Fibroblast of the aortic adventitia (primary cell): ENCODE results near the gene ARL4C. TPM values are rescaled to one million over a fixed set of nuclear protein-coding genes. Genes with fewer than 3 reads are reported as not detected.

Source experiments
- DNase-seq: peaks from one replicate; pipeline ENCODE4 v3.0.0-alpha.2; 2010; ENCODE audit warnings: low read depth
- H3K4me3 ChIP-seq: 2 replicates; pipeline ENCODE4 v1.5.1; 2011; ENCODE audit warnings: low read depth, mild to moderate bottlenecking, control low read depth, low read length, moderate library complexity
- total RNA-seq: library from RNA; depleted of rRNA; stranded (reverse); fragments of >200 nt; gene quantifications from 2 replicates; pipeline ENCODE4 v1.2.3, GENCODE V29; 2012; ENCODE audit warnings: low replicate concordance
- TF ChIP-seq, protein P1 (sequence below): IDR thresholded peaks from 2 replicates; pipeline ENCODE4 v1.5.1; 2011; ENCODE audit warnings: mild to moderate bottlenecking, low read length, control low read depth, inconsistent platforms; ENCODE audit not compliant: insufficient read depth

Gene ARL4C
- total RNA-seq, 1 donor, result 136 TPM

- no peak for DNase-seq
- H3K4me3 ChIP-seq, result no peak overlapping the region
- TF ChIP-seq, protein P1, sequence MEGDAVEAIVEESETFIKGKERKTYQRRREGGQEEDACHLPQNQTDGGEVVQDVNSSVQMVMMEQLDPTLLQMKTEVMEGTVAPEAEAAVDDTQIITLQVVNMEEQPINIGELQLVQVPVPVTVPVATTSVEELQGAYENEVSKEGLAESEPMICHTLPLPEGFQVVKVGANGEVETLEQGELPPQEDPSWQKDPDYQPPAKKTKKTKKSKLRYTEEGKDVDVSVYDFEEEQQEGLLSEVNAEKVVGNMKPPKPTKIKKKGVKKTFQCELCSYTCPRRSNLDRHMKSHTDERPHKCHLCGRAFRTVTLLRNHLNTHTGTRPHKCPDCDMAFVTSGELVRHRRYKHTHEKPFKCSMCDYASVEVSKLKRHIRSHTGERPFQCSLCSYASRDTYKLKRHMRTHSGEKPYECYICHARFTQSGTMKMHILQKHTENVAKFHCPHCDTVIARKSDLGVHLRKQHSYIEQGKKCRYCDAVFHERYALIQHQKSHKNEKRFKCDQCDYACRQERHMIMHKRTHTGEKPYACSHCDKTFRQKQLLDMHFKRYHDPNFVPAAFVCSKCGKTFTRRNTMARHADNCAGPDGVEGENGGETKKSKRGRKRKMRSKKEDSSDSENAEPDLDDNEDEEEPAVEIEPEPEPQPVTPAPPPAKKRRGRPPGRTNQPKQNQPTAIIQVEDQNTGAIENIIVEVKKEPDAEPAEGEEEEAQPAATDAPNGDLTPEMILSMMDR, result no peak
These were observed 21.1 kb upstream of the ARL4C start for GRCh38 chr2:234517971-234518370.

DNA sequence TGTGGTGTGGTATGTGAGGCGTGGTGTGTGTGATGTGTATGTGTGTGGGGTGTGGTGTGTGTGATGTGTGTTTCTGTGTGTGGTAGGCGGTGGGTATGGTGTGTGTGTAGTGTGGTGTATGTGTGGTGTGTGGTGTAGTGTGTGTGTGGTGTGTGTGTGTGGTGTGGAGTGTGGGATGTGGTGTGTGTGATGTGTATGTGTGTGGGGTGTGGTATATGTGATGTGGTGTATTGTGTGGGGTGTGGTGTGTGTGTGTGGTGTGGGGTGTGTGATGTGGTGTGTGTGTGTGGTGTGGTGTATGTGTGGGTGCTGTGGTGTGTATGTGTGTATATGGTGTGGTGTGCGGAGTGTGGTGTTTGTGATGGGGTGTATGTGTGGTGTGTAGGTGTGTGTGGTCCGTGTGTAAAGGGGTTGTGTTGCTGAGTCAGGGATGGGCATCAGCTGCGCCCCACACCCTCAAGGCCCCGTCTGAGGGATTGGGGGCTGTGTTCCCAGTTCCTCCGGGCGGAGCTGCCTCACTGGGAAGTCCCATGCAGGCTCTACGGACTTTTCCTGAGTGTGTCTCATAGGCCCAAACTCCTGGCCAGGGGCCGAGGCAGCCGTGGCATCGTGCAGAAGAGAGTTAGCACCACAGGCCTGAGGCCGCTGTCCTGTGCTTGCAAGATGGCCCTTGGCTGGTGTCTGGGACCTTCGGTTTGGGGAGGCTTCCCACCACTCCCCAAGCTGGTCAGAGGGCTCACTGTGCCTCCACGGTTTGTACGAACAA, 18.2 kb upstream of the ARL4C start:
- no peak overlapping the region for H3K4me3 ChIP-seq
- no peak for DNase-seq

GRCh38 chr2:234514099-234514498, 17.2 kb upstream of the ARL4C start:
- TF ChIP-seq, protein P1, result no peak
- H3K4me3 ChIP-seq, result no peak overlapping the region
- DNase-seq, result no peak

More for the DNA sequence above, 18.2 kb upstream of the ARL4C start:
- TF ChIP-seq, protein P1, result no peak

- DNase-seq, result peak; percentile 59
These were observed 16.2 kb upstream of the ARL4C start for GRCh38 chr2:234512884-234513669.

DNA sequence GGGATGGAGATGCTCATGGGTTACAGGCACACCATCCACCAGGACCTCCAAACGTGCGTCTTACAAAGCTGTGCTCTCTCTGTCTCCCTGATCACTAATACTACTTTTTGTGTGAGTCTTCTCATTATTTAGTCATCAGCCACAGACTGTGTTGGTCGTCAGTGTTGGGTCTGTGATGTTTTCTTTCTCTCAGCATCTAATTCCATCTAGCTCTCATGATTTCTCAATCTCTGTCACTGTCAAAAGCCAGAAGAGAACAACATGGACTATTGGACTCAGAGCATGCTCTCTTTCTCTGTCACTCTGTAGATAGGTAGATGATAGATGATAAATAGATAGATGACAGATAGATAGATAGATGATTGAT, 6.0 kb upstream of the ARL4C start:
- TF ChIP-seq, protein P1, result no peak
- no peak for DNase-seq
- H3K4me3 ChIP-seq, result no peak overlapping the region

More at GRCh38 chr2:234512884-234513669, 16.2 kb upstream of the ARL4C start:
- TF ChIP-seq, protein P1, result no peak
- H3K4me3 ChIP-seq, result no peak overlapping the region

- H3K4me3 ChIP-seq, result no peak overlapping the region
- peak; percentile 79 for DNase-seq
- TF ChIP-seq, protein P1, result no peak
These were observed 5.5 kb upstream of the ARL4C start for GRCh38 chr2:234502285-234502918.
